SK-N-MC (cell line): ENCODE data around the gene XIST.

Source experiments
- EZH2 ChIP-seq: fragments of 200-600 bp; sonication (generic); IDR thresholded peaks from one replicate; pipeline ENCODE4 v1.6.1; 2017; ENCODE audit warnings: antibody characterized with exemption
- POLR2AphosphoS5 ChIP-seq: IDR thresholded peaks from 2 replicates; pipeline ENCODE4 v1.6.1; 2012; ENCODE audit warnings: mild to moderate bottlenecking, low read depth, low read length, borderline replicate concordance

DNA sequence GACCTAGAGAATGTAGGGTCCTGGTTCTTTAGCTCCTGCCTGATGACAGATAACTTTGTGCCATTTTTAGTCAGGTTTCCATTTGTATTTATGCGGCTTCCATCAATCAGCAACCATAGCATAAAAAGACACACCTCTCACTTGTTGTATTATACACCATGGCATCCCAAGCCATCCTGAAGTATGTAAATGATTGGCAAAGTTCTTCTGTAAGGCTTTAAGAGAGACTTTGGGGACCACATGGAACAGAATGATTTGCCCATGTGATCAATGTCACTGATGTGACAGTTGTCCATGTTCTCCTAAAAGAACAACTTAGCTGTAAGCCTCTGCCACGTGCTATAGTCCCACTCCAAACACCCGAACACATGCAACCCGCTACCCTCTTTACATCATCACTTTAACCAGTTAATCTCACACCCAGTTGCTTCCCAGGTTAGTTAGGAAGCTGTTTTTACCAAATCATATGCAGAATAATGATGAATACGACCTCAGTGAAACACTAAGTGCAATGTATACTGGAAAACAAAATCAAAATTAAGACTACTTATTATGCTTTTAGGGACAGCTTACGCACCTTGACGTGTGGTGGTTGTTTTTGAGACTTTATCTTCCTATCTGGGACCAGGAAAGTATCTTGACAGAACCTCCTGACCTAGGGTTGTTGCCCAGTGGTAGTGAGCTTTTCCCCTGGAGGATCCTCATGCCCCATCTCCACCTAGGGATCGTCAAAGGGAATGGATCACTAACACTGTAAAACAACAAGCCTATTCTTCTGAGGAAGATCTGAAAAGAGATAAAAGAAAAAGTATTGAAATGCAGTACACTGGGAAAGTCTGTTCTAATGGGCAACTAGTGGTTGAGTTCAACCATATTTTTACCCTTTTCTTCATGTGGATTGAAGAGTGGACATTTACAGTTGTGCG lies 21.8 kb downstream of the XIST start:
- TF ChIP-seq EZH2 (no peak), POLR2AphosphoS5 (no peak)
